Gastrocnemius medialis (tissue), 4 donors: Measurements from ENCODE around the gene PRKG1.

Experiments used
- POLR2A ChIP-seq, 2 donors: fragments of 450-650 bp; IDR thresholded peaks; one replicate each; pipeline ENCODE4 v1.6.1; 2017; ENCODE audit warnings: antibody characterized with exemption in 2 of 2, mild to moderate bottlenecking in 2 of 2, moderate library complexity in 2 of 2
- TF ChIP-seq, protein P1 (sequence below), 5 experiments: fragments of 450-650 bp in 3 of 5; fragments of 200-600 bp in 2 of 5; sonication (generic) in 2 of 5; IDR thresholded peaks in 4 of 5; conservative IDR thresholded peaks in 1 of 5; 1 replicate in 4 of 5; 2 replicates in 1 of 5; pipeline ENCODE4 v1.5.1; 2016 to 2019; ENCODE audit warnings: antibody characterized with exemption in 5 of 5, mild to moderate bottlenecking in 3 of 5, moderate library complexity in 3 of 5

DNA sequence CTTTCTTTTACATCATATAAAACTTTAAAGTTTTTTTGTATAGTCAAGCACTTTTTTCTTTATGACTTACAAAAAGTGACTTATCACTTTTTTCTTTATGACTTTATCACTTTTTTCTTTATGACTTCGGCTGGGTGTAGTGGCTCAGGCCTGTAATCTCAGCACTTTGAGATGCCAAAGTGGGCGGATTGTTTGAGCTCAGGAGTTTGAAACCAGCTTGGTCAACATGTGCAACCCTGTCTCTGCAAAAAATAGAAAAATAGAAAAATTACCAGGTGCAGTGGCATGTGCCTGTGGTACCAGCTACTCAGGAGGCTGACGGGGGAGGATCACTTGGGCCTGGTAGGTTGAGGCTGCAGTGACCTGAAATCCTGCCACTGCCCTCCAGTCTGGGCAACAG, 733.9 kb downstream of the PRKG1 start:
- TF ChIP-seq, protein P1, sequence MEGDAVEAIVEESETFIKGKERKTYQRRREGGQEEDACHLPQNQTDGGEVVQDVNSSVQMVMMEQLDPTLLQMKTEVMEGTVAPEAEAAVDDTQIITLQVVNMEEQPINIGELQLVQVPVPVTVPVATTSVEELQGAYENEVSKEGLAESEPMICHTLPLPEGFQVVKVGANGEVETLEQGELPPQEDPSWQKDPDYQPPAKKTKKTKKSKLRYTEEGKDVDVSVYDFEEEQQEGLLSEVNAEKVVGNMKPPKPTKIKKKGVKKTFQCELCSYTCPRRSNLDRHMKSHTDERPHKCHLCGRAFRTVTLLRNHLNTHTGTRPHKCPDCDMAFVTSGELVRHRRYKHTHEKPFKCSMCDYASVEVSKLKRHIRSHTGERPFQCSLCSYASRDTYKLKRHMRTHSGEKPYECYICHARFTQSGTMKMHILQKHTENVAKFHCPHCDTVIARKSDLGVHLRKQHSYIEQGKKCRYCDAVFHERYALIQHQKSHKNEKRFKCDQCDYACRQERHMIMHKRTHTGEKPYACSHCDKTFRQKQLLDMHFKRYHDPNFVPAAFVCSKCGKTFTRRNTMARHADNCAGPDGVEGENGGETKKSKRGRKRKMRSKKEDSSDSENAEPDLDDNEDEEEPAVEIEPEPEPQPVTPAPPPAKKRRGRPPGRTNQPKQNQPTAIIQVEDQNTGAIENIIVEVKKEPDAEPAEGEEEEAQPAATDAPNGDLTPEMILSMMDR (IDR thresholded peaks at IDR 0.05 in 4 of 5, conservative IDR thresholded peaks at IDR 0.05 in 1 of 5), result no peak
- TF ChIP-seq POLR2A (IDR thresholded peaks at IDR 0.05), result no peak
